ENCODE results near the gene BDKRB2.

Gene BDKRB2

GRCh38 chr14:96204151-96205058 is at the start of gene BDKRB2:
Gene BDKRB2 (plus strand): TSS chr14:96204839. CDS start chr14:96237108, 32,269 bp downstream.
- no peak for DNase-seq

- no peak for DNase-seq
Observed at GRCh38 chr14:96154900-96155299, 49.7 kb upstream of the BDKRB2 start.

- no peak for DNase-seq
Observed at GRCh38 chr14:96156804-96157760, 47.6 kb upstream of the BDKRB2 start.

- no peak for DNase-seq
Observed at GRCh38 chr14:96158735-96159134, 45.9 kb upstream of the BDKRB2 start.

- DNase-seq = no peak
Observed at GRCh38 chr14:96160076-96160912, 44.3 kb upstream of the BDKRB2 start.

- DNase-seq = no peak
Observed at GRCh38 chr14:96160913-96161310, 43.7 kb upstream of the BDKRB2 start.

- no peak for DNase-seq
Observed at GRCh38 chr14:96161636-96162035, 43.0 kb upstream of the BDKRB2 start.

- DNase-seq = no peak
Observed at GRCh38 chr14:96162265-96162664, 42.4 kb upstream of the BDKRB2 start.

- DNase-seq = no peak
Observed at GRCh38 chr14:96162741-96163140, 41.9 kb upstream of the BDKRB2 start.

- DNase-seq = no peak
Observed at GRCh38 chr14:96164861-96165490, 39.7 kb upstream of the BDKRB2 start.

- no peak for DNase-seq
Observed at GRCh38 chr14:96165493-96166436, 38.9 kb upstream of the BDKRB2 start.

GRCh38 chr14:96166461-96167223 is 38.0 kb upstream of the BDKRB2 start:
- DNase-seq = no peak

- no peak for DNase-seq
Observed at GRCh38 chr14:96167224-96168148, 37.2 kb upstream of the BDKRB2 start.

GRCh38 chr14:96168581-96168980 is 36.1 kb upstream of the BDKRB2 start:
- no peak for DNase-seq

GRCh38 chr14:96170961-96171592 is 33.6 kb upstream of the BDKRB2 start:
- no peak for DNase-seq

GRCh38 chr14:96173636-96174475 is 30.8 kb upstream of the BDKRB2 start:
- DNase-seq = no peak

- no peak for DNase-seq
Observed at GRCh38 chr14:96176275-96176674, 28.4 kb upstream of the BDKRB2 start.

All from activated naive CD4-positive, alpha-beta T cell treated with Interleukin-2 at 50 U/mL for 16 hours (primary cell).